ENCODE data around the gene HSD17B7. TPM values are rescaled to one million over a fixed set of nuclear protein-coding genes. Genes with fewer than 3 reads are reported as not detected.

Gene HSD17B7
- total and polyA plus RNA-seq, 4 donors, result 24.6 to 34.1 (median 28.8) TPM

Small RNAs within 50 kb of the gene (small RNA-seq; reads per million reads assigned to genes)
- gene RN7SL861P (ENCODE audit: low replicate concordance), result not detected

Other genes with a start within 250 kb of the HSD17B7 start
- 10 to 100 TPM; 49.3 to 52.5 TPM for gene UAP1, start 229.0 kb upstream of the HSD17B7 start, total RNA-seq
- 10 to 100 TPM; 30.3 to 32.1 TPM for gene UAP1, start 229.0 kb upstream of the HSD17B7 start, polyA plus RNA-seq (ENCODE audit: insufficient read length in 2 of 2)
- 10 to 100 TPM; 44.8 to 96.3 TPM for gene DDR2, start 158.2 kb upstream of the HSD17B7 start, total RNA-seq
- gene DDR2, start 158.2 kb upstream of the HSD17B7 start, polyA plus RNA-seq (ENCODE audit: insufficient read length in 2 of 2), result 10 to 100 TPM; 11.1 to 12.5 TPM
- 1 to 10 TPM in 1 of 2 donors, under 1 TPM in 1; 0.20 to 4.8 TPM for gene CCDC190, start 70.5 kb downstream of the HSD17B7 start, total RNA-seq
- under 1 TPM in 1 of 2 donors, not detected in 1; 0.14 TPM for gene CCDC190, start 70.5 kb downstream of the HSD17B7 start, polyA plus RNA-seq (ENCODE audit: insufficient read length in 2 of 2)